GM23338 (cell line): ENCODE data around the gene TST. TPM values are rescaled to one million over a fixed set of nuclear protein-coding genes. Genes with fewer than 3 reads are reported as not detected.

Experiments
- ATAC-seq: fragments of 200-7000 bp; cut with Tn5 transposase; 3 replicates; pipeline ENCODE4 v1.9.1; 2020
- DNase-seq: peaks from one replicate; pipeline ENCODE4 v3.0.0-alpha.2; 2015; ENCODE audit warnings: low spot score
- H2AFZ ChIP-seq: fragments of 200-600 bp; sonication (generic); 2 replicates; pipeline ENCODE4 v1.8.0; 2016; ENCODE audit warnings: antibody characterized with exemption, mild to moderate bottlenecking, moderate library complexity
- H3F3A ChIP-seq: fragments of 200-600 bp; sonication (generic); replicated peaks from 2 replicates; pipeline ENCODE4 v1.8.0; 2017; ENCODE audit warnings: antibody characterized with exemption, mixed run types, low read depth
- H3K27ac ChIP-seq: fragments of 200-600 bp; sonication (generic); 2 replicates; pipeline ENCODE4 v1.6.1; 2016; ENCODE audit warnings: low read depth
- H3K27me3 ChIP-seq: fragments of 200-600 bp; sonication (generic); 2 replicates; pipeline ENCODE4 v1.8.0; 2016; ENCODE audit warnings: mild to moderate bottlenecking, mixed run types, moderate library complexity; ENCODE audit not compliant: insufficient read depth
- H3K36me3 ChIP-seq: fragments of 200-600 bp; sonication (generic); 2 replicates; pipeline ENCODE4 v1.8.0; 2016; ENCODE audit warnings: mild to moderate bottlenecking; ENCODE audit not compliant: insufficient read depth
- H3K4me1 ChIP-seq: fragments of 200-600 bp; sonication (generic); 2 replicates; pipeline ENCODE4 v1.8.0; 2016; ENCODE audit warnings: mild to moderate bottlenecking, moderate library complexity; ENCODE audit not compliant: insufficient read depth
- H3K4me2 ChIP-seq: fragments of 200-600 bp; sonication (generic); 2 replicates; pipeline ENCODE4 v1.7.1; 2017; ENCODE audit warnings: mixed run types
- H3K4me3 ChIP-seq: fragments of 200-600 bp; sonication (generic); 2 replicates; pipeline ENCODE4 v1.6.1; 2016; ENCODE audit warnings: mixed run types
- H3K79me2 ChIP-seq: fragments of 200-600 bp; sonication (generic); replicated peaks from 2 replicates; pipeline ENCODE4 v1.8.0; 2017; ENCODE audit warnings: mild to moderate bottlenecking; ENCODE audit not compliant: insufficient read depth
- H3K9me2 ChIP-seq: fragments of 200-600 bp; sonication (generic); 2 replicates; pipeline ENCODE4 v1.8.0; 2017; ENCODE audit not compliant: insufficient read depth
- H4K20me1 ChIP-seq: fragments of 200-600 bp; sonication (generic); replicated peaks from 2 replicates; pipeline ENCODE4 v1.8.0; 2017; ENCODE audit warnings: mild to moderate bottlenecking; ENCODE audit not compliant: insufficient read depth
- H3K27ac Mint-ChIP-seq: 2 replicates; pipeline ENCODE4 v1.8.0; 2020; ENCODE audit warnings: inconsistent platforms, mild to moderate bottlenecking, moderate library complexity, mixed read lengths
- H3K27me3 Mint-ChIP-seq: 3 replicates; pipeline ENCODE4 v1.8.0; 2022; ENCODE audit warnings: low read depth, mild to moderate bottlenecking, moderate library complexity, mixed read lengths, inconsistent platforms; ENCODE audit not compliant: insufficient read depth, poor library complexity
- H3K36me3 Mint-ChIP-seq: 3 replicates; pipeline ENCODE4 v1.8.0; 2021; ENCODE audit warnings: low read depth, mild to moderate bottlenecking, inconsistent platforms, moderate library complexity, mixed read lengths
- H3K4me1 Mint-ChIP-seq: 3 replicates; pipeline ENCODE4 v1.8.0; 2020; ENCODE audit warnings: mild to moderate bottlenecking, inconsistent platforms, mixed read lengths
- H3K4me3 Mint-ChIP-seq: 3 replicates; pipeline ENCODE4 v1.8.0; 2021; ENCODE audit warnings: moderate library complexity, mild to moderate bottlenecking, inconsistent platforms, mixed read lengths
- H3K9me3 Mint-ChIP-seq: 3 replicates; pipeline ENCODE4 v1.8.0; 2020; ENCODE audit warnings: moderate library complexity, mild to moderate bottlenecking, inconsistent platforms, mixed read lengths
- JUNB ChIP-seq: IDR thresholded peaks from one replicate; pipeline ENCODE4 v1.6.1; 2016; ENCODE audit warnings: antibody characterized with exemption; ENCODE audit not compliant: unreplicated experiment
- NANOG ChIP-seq: IDR thresholded peaks from 2 replicates; pipeline ENCODE4 v1.6.1; 2016; ENCODE audit warnings: antibody characterized with exemption, borderline replicate concordance
- STAT1 ChIP-seq: IDR thresholded peaks from one replicate; pipeline ENCODE4 v1.6.1; 2016; ENCODE audit warnings: antibody characterized with exemption; ENCODE audit not compliant: unreplicated experiment
- ZNF114 ChIP-seq: fragments of 250-450 bp; sonication (Bioruptor Pico); IDR thresholded peaks from 2 replicates; pipeline ENCODE4 v1.5.0; 2020; ENCODE audit warnings: mild to moderate bottlenecking, moderate library complexity
- ZNF462 ChIP-seq: fragments of 250-450 bp; sonication (Bioruptor Pico); IDR thresholded peaks from 2 replicates; pipeline ENCODE4 v1.5.0; 2020; ENCODE audit warnings: mild to moderate bottlenecking, moderate library complexity
- polyA plus RNA-seq: library from polyadenylated mRNA; unstranded; fragments of >200 nt; fragmentation: Nextera tagmentation; extraction: Ambion mirVana; gene quantifications from 2 replicates; pipeline ENCODE4 v1.2.1, GENCODE V29; 2016
- total RNA-seq: library from RNA; depleted of rRNA; stranded (reverse); fragments of >200 nt; shearing (Covaris generic); gene quantifications from 2 replicates; pipeline ENCODE4 v1.2.3, GENCODE V29; 2014
- TF ChIP-seq, protein P1 (sequence below): IDR thresholded peaks from 2 replicates; pipeline ENCODE4 v1.6.1; 2016; ENCODE audit warnings: antibody characterized with exemption
- TF ChIP-seq, protein P2 (sequence below), 2 experiments: fragments of 200-600 bp in 1 of 2; sonication (generic) in 1 of 2; conservative IDR thresholded peaks; 2 replicates each; pipeline versions ENCODE4 v1.5.1 to v1.6.1; 2016 to 2017; ENCODE audit warnings: antibody characterized with exemption in 2 of 2, low read depth in 2 of 2, mild to moderate bottlenecking in 2 of 2, moderate library complexity in 1 of 2

TST gene
- total and polyA plus RNA-seq, 2 experiments from 2014 or later: 14.6 to 32.7 TPM

GRCh38 chr22:37002633-37003032 lies 16.6 kb downstream of the TST start (continued):
- TF ChIP-seq ZNF462 (CRISPR knock-in tag) (no peak), STAT1 (no peak)

DNA sequence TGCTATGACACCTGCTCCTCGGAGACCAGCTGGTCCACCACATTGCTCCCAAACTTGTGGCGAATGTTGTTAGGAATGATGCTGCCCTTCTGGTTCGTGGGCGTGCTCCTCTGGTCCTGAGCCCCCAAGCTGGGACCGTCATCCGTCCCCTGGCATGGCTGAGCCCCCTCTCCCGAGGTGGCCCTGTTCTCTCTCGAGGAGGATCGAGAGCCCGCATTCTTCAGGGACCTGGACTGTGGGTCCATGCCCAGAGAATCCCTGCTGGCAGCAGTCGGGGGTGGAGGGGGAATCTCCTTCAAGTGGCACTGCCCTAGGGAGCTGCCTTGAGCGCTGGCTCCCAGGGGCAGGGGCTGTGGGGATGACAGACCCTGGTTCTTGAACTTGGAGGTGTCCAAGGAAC lies 17.4 kb downstream of the TST start:
- H3K36me3 Mint-ChIP-seq: no peaks in the 10 kb centered on the region
- TF ChIP-seq, protein P1, sequence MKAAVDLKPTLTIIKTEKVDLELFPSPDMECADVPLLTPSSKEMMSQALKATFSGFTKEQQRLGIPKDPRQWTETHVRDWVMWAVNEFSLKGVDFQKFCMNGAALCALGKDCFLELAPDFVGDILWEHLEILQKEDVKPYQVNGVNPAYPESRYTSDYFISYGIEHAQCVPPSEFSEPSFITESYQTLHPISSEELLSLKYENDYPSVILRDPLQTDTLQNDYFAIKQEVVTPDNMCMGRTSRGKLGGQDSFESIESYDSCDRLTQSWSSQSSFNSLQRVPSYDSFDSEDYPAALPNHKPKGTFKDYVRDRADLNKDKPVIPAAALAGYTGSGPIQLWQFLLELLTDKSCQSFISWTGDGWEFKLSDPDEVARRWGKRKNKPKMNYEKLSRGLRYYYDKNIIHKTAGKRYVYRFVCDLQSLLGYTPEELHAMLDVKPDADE: no peak
- no peak for TF ChIP-seq NANOG
- TF ChIP-seq, protein P2, sequence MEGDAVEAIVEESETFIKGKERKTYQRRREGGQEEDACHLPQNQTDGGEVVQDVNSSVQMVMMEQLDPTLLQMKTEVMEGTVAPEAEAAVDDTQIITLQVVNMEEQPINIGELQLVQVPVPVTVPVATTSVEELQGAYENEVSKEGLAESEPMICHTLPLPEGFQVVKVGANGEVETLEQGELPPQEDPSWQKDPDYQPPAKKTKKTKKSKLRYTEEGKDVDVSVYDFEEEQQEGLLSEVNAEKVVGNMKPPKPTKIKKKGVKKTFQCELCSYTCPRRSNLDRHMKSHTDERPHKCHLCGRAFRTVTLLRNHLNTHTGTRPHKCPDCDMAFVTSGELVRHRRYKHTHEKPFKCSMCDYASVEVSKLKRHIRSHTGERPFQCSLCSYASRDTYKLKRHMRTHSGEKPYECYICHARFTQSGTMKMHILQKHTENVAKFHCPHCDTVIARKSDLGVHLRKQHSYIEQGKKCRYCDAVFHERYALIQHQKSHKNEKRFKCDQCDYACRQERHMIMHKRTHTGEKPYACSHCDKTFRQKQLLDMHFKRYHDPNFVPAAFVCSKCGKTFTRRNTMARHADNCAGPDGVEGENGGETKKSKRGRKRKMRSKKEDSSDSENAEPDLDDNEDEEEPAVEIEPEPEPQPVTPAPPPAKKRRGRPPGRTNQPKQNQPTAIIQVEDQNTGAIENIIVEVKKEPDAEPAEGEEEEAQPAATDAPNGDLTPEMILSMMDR (conservative IDR thresholded peaks at IDR 0.05; ENCODE audit: low read depth in 2 of 2): no peak
- TF ChIP-seq ZNF114 (CRISPR knock-in tag): no peak
- no peak for TF ChIP-seq ZNF462 (CRISPR knock-in tag)
- TF ChIP-seq JUNB: no peak

More for the DNA sequence above, 17.4 kb downstream of the TST start:
- no peak overlapping the region for H3K4me3 Mint-ChIP-seq
- Histone ChIP-seq H3K36me3 (no peaks in the 10 kb centered on the region), H3K27ac (no peak overlapping the region), H3K27me3 (no peaks in the 10 kb centered on the region), H3K9me2 (no peaks in the 10 kb centered on the region), H2AFZ (no peak overlapping the region), H3K4me2 (no peak overlapping the region), H3F3A (no peaks in the 10 kb centered on the region), H4K20me1 (no peaks in the 10 kb centered on the region), H3K79me2 (no peaks in the 10 kb centered on the region), H3K4me1 (0 out of 2 replicates have a peak, but pooled peaks cover 5% of the 10 kb centered on the region), H3K4me3 (no peak overlapping the region)
- peaks cover 2% of the 10 kb centered on the region; the same call in 1 of the 3 replicates for H3K4me1 Mint-ChIP-seq
- ATAC-seq (no peak), DNase-seq (no peak)
- H3K27ac Mint-ChIP-seq: no peak overlapping the region
- no peaks in the 10 kb centered on the region for H3K9me3 Mint-ChIP-seq
- H3K27me3 Mint-ChIP-seq: peaks cover 10% of the 10 kb centered on the region
